Measurements from ENCODE around the gene RSBN1. TPM values are rescaled to one million over a fixed set of nuclear protein-coding genes. Genes with fewer than 3 reads are reported as not detected.

The RSBN1 gene
- total RNA-seq, 1 experiment from 2014 or later = 10.7 TPM

DNA sequence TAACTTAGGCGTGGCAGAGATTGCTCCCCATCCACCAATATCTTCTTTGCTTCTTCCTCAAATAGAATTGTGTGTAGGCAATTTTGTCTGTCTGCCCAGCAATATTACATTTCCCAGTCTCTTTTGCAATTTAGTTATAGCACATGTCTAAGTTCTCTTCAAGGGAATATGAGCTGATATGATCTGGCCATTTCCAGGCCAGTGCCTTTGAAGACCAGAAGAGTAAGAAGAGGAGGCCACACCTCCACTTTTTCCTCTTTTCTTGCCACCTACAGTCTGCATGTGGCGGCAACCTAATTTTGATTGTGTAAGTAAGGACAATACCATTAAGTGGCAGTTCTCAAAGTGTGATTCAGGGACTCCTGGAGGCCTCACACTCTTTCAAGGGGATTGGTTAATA lies 6.3 kb upstream of the RSBN1 start:
- in situ Hi-C loops (cut with HindIII; ENCODE audit: low pct_unique_long_range_greater_than_20kb, low sequenced_read_pairs) = no loop called here
- Histone ChIP-seq H3K4me1 (ENCODE audit: control insufficient read depth, insufficient read depth, low read length) (no peaks in the 10 kb centered on the region), H3K4me3 (ENCODE audit: low read depth in 2 of 2, low read length in 2 of 2) (no peak overlapping the region), H3K9me3 (ENCODE audit: control insufficient read depth, insufficient read depth, low read depth, low read length) (no peaks in the 10 kb centered on the region), H3K27ac (ENCODE audit: low read length) (no peak overlapping the region), H3K27me3 (ENCODE audit: control insufficient read depth, insufficient read depth, low read length) (no peaks in the 10 kb centered on the region), H3K36me3 (ENCODE audit: control insufficient read depth, insufficient read depth, low read length) (no peaks in the 10 kb centered on the region)
- no peak for DNase-seq (ENCODE audit: low read depth, low spot score)
- POLR2A ChIA-PET = no interaction called here
- CTCF ChIA-PET = no interaction called here
- no peak for ATAC-seq
- TF ChIP-seq, protein P1, sequence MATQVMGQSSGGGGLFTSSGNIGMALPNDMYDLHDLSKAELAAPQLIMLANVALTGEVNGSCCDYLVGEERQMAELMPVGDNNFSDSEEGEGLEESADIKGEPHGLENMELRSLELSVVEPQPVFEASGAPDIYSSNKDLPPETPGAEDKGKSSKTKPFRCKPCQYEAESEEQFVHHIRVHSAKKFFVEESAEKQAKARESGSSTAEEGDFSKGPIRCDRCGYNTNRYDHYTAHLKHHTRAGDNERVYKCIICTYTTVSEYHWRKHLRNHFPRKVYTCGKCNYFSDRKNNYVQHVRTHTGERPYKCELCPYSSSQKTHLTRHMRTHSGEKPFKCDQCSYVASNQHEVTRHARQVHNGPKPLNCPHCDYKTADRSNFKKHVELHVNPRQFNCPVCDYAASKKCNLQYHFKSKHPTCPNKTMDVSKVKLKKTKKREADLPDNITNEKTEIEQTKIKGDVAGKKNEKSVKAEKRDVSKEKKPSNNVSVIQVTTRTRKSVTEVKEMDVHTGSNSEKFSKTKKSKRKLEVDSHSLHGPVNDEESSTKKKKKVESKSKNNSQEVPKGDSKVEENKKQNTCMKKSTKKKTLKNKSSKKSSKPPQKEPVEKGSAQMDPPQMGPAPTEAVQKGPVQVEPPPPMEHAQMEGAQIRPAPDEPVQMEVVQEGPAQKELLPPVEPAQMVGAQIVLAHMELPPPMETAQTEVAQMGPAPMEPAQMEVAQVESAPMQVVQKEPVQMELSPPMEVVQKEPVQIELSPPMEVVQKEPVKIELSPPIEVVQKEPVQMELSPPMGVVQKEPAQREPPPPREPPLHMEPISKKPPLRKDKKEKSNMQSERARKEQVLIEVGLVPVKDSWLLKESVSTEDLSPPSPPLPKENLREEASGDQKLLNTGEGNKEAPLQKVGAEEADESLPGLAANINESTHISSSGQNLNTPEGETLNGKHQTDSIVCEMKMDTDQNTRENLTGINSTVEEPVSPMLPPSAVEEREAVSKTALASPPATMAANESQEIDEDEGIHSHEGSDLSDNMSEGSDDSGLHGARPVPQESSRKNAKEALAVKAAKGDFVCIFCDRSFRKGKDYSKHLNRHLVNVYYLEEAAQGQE (IDR thresholded peaks at IDR 0.05; ENCODE audit: insufficient read depth in 1 of 2, low read depth in 2 of 2, low read length in 1 of 2) = no peak
- intact Hi-C loops (cut with micrococcal nuclease; ENCODE audit: unreplicated experiment) = no loop called here
- no TSS peak for BruUV-seq (replicated peaks)

DNA sequence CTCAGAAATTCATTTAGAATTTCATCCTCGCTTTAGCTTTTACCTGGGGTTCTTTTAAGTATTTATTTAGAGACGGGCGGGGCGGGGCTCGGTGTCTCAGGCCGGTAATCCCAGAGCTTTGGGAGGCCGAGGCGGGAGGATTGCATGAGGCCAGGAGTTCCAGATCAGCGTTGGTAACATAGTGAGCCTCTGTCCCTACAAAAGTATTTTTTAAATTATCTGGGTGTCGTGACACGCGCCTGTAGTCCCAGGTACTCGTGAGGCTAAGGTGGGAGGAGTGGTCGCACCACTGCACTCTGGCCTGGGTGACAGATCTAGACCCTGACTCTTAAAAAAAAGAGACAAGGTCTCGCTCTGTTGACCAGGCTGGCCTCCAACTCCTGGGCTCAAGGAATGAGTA lies 942 bp upstream of the RSBN1 start:
- Histone ChIP-seq H3K4me1 (ENCODE audit: control insufficient read depth, insufficient read depth, low read length) (peaks cover 13% of the 10 kb centered on the region), H3K36me3 (ENCODE audit: control insufficient read depth, insufficient read depth, low read length) (peaks cover 3% of the 10 kb centered on the region; the same call in 1 of the 2 replicates), H3K9me3 (ENCODE audit: control insufficient read depth, insufficient read depth, low read depth, low read length) (no peaks in the 10 kb centered on the region), H3K27ac (ENCODE audit: low read length) (peak overlapping the region; percentile 98), H3K27me3 (ENCODE audit: control insufficient read depth, insufficient read depth, low read length) (no peaks in the 10 kb centered on the region), H3K4me3 (ENCODE audit: low read depth in 2 of 2, low read length in 2 of 2) (no peak overlapping the region)
- ChIA-PET CTCF (no interaction called here), POLR2A (no interaction called here)
- intact Hi-C loops (cut with micrococcal nuclease; ENCODE audit: unreplicated experiment) (no loop called here), in situ Hi-C loops (cut with HindIII; ENCODE audit: low pct_unique_long_range_greater_than_20kb, low sequenced_read_pairs) (no loop called here)
- TF ChIP-seq, protein P2, sequence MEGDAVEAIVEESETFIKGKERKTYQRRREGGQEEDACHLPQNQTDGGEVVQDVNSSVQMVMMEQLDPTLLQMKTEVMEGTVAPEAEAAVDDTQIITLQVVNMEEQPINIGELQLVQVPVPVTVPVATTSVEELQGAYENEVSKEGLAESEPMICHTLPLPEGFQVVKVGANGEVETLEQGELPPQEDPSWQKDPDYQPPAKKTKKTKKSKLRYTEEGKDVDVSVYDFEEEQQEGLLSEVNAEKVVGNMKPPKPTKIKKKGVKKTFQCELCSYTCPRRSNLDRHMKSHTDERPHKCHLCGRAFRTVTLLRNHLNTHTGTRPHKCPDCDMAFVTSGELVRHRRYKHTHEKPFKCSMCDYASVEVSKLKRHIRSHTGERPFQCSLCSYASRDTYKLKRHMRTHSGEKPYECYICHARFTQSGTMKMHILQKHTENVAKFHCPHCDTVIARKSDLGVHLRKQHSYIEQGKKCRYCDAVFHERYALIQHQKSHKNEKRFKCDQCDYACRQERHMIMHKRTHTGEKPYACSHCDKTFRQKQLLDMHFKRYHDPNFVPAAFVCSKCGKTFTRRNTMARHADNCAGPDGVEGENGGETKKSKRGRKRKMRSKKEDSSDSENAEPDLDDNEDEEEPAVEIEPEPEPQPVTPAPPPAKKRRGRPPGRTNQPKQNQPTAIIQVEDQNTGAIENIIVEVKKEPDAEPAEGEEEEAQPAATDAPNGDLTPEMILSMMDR (IDR thresholded peaks at IDR 0.05) = no peak
- ATAC-seq (no peak), DNase-seq (ENCODE audit: low read depth, low spot score) (no peak)
- BruUV-seq (replicated peaks) = no TSS peak

DNA sequence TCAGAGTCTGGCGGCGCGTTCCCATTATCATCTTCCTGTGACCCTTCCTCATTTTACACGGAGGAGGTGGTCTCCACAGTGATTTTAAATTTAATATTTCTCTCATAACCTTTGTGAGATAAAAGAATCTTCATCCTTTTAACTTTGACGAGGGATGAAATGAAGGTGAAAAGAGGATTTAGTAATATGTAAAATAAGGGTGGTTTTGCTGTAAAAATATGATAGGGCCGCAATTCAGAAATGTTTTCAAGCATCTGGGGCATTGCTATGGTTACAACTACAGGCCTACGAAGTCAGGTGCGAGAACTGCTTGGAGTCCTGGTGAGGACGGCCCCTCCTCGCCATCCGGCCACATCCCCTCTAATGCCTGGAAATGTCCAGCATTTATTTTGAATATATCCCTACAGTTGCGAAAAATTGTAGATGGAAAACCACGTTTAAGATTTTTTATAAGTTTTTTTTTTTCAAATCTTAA lies 422 bp upstream of the RSBN1 start:
- in situ Hi-C loops (cut with HindIII; ENCODE audit: low pct_unique_long_range_greater_than_20kb, low sequenced_read_pairs) = no loop called here
- Histone ChIP-seq H3K4me3 (ENCODE audit: low read depth in 2 of 2, low read length in 2 of 2) (peak overlapping the region; percentile 54 to 88), H3K27me3 (ENCODE audit: control insufficient read depth, insufficient read depth, low read length) (no peaks in the 10 kb centered on the region), H3K27ac (ENCODE audit: low read length) (peak overlapping the region; percentile 98), H3K4me1 (ENCODE audit: control insufficient read depth, insufficient read depth, low read length) (peaks cover 13% of the 10 kb centered on the region), H3K9me3 (ENCODE audit: control insufficient read depth, insufficient read depth, low read depth, low read length) (no peaks in the 10 kb centered on the region), H3K36me3 (ENCODE audit: control insufficient read depth, insufficient read depth, low read length) (peaks cover 3% of the 10 kb centered on the region; the same call in 1 of the 2 replicates)
- ChIA-PET POLR2A (no interaction called here), CTCF (no interaction called here)
- TSS peak; percentile 100 for BruUV-seq (replicated peaks)
- TF ChIP-seq, protein P1 (IDR thresholded peaks at IDR 0.05; ENCODE audit: insufficient read depth in 1 of 2, low read depth in 2 of 2, low read length in 1 of 2) = no peak
- TF ChIP-seq, protein P2 (IDR thresholded peaks at IDR 0.05) = no peak
- TF ChIP-seq SIN3A (IDR thresholded peaks at IDR 0.05; ENCODE audit: borderline replicate concordance, insufficient read depth, low read depth, low read length) (no peak), TCF7L2 (IDR thresholded peaks at IDR 0.05; ENCODE audit: low read depth, low read length) (no peak), POLR2AphosphoS5 (IDR thresholded peaks at IDR 0.05; ENCODE audit: low read depth, low read length) (no peak; the same call in 1 of the 2 replicates)
- no peak for DNase-seq (ENCODE audit: low read depth, low spot score)
- intact Hi-C loops (cut with micrococcal nuclease; ENCODE audit: unreplicated experiment) = no loop called here
- no peak for ATAC-seq
